SK-N-SH treated with all-trans-retinoic acid at 6 μM for 48 hours (cell line): ENCODE data around the gene WDFY2.

Source experiments
- ATAC-seq: fragments of 200-7000 bp; cut with Tn5 transposase; 3 replicates; pipeline ENCODE4 v1.9.1; 2020; ENCODE audit warnings: mild to moderate bottlenecking, moderate library complexity
- ARNTL ChIP-seq: fragments of 450-650 bp; formaldehyde crosslinking; IDR thresholded peaks from 2 replicates; pipeline ENCODE4 v1.5.0; 2020; ENCODE audit warnings: low read depth, mild to moderate bottlenecking, moderate library complexity, borderline replicate concordance
- BACH2 ChIP-seq: fragments of 250-450 bp; sonication (Bioruptor Pico); IDR thresholded peaks from 2 replicates; pipeline ENCODE4 v1.9.0; 2021; ENCODE audit warnings: mild to moderate bottlenecking, borderline replicate concordance
- CREB5 ChIP-seq: fragments of 250-450 bp; sonication (Bioruptor Pico); IDR thresholded peaks from 2 replicates; pipeline ENCODE4 v1.5.1; 2020; ENCODE audit warnings: low read depth, mild to moderate bottlenecking, moderate library complexity
- CSDC2 ChIP-seq: fragments of 250-450 bp; sonication (Bioruptor Pico); IDR thresholded peaks from 2 replicates; pipeline ENCODE4 v1.5.0; 2020; ENCODE audit warnings: mild to moderate bottlenecking, moderate library complexity
- CSRNP3 ChIP-seq: fragments of 250-450 bp; sonication (Bioruptor Pico); IDR thresholded peaks from 2 replicates; pipeline ENCODE4 v1.5.1; 2021; ENCODE audit warnings: mild to moderate bottlenecking, moderate library complexity
- ESRRG ChIP-seq: fragments of 250-450 bp; sonication (Bioruptor Pico); IDR thresholded peaks from 2 replicates; pipeline ENCODE4 v1.6.1; 2021; ENCODE audit warnings: mild to moderate bottlenecking
- GLIS3 ChIP-seq: fragments of 250-450 bp; sonication (Bioruptor Pico); IDR thresholded peaks from 2 replicates; pipeline ENCODE4 v1.5.0; 2020; ENCODE audit warnings: mild to moderate bottlenecking, moderate library complexity
- ISL1 ChIP-seq: fragments of 250-450 bp; sonication (Bioruptor Pico); IDR thresholded peaks from 2 replicates; pipeline ENCODE4 v2.1.2; 2022; ENCODE audit warnings: mild to moderate bottlenecking, moderate library complexity
- OSR1 ChIP-seq: fragments of 250-450 bp; sonication (Bioruptor Pico); IDR thresholded peaks from 2 replicates; pipeline ENCODE4 v1.8.0; 2022; ENCODE audit warnings: moderate library complexity, mild to moderate bottlenecking, inconsistent platforms
- PATZ1 ChIP-seq: fragments of 250-450 bp; sonication (Bioruptor Pico); IDR thresholded peaks from 2 replicates; pipeline ENCODE4 v1.8.0; 2020; ENCODE audit warnings: mild to moderate bottlenecking, moderate library complexity, borderline replicate concordance
- POU6F1 ChIP-seq: fragments of 250-450 bp; sonication (Bioruptor Pico); IDR thresholded peaks from 2 replicates; pipeline ENCODE4 v1.8.0; 2021; ENCODE audit warnings: low read depth, mild to moderate bottlenecking, moderate library complexity, borderline replicate concordance
- PPARA ChIP-seq: fragments of 250-450 bp; sonication (Bioruptor Pico); IDR thresholded peaks from 2 replicates; pipeline ENCODE4 v1.5.0; 2020; ENCODE audit warnings: mild to moderate bottlenecking, borderline replicate concordance
- RARB ChIP-seq: fragments of 250-450 bp; sonication (Bioruptor Pico); IDR thresholded peaks from 2 replicates; pipeline ENCODE4 v1.8.0; 2021; ENCODE audit warnings: mild to moderate bottlenecking, moderate library complexity
- SNAI2 ChIP-seq: fragments of 250-450 bp; sonication (Bioruptor Pico); IDR thresholded peaks from 2 replicates; pipeline ENCODE4 v1.5.0; 2020; ENCODE audit warnings: mild to moderate bottlenecking, moderate library complexity
- TCF4 ChIP-seq: fragments of 250-450 bp; sonication (Bioruptor Pico); IDR thresholded peaks from 2 replicates; pipeline ENCODE4 v1.8.0; 2021; ENCODE audit warnings: mild to moderate bottlenecking, moderate library complexity, borderline replicate concordance
- TOX ChIP-seq: fragments of 250-450 bp; sonication (Bioruptor Pico); IDR thresholded peaks from 2 replicates; pipeline ENCODE4 v1.8.0; 2021; ENCODE audit warnings: mild to moderate bottlenecking, moderate library complexity, borderline replicate concordance
- TSHZ2 ChIP-seq: fragments of 250-450 bp; sonication (Bioruptor Pico); IDR thresholded peaks from 2 replicates; pipeline ENCODE4 v1.5.0; 2020; ENCODE audit warnings: mild to moderate bottlenecking, moderate library complexity
- ZC3H10 ChIP-seq: fragments of 250-450 bp; sonication (Bioruptor Pico); IDR thresholded peaks from 2 replicates; pipeline ENCODE4 v1.5.1; 2021; ENCODE audit warnings: mild to moderate bottlenecking, moderate library complexity
- ZFP3 ChIP-seq: fragments of 250-450 bp; sonication (Bioruptor Pico); IDR thresholded peaks from 2 replicates; pipeline ENCODE4 v1.5.0; 2020; ENCODE audit warnings: mild to moderate bottlenecking, moderate library complexity
- ZFP30 ChIP-seq: fragments of 450-650 bp; formaldehyde crosslinking; IDR thresholded peaks from 2 replicates; pipeline ENCODE4 v1.5.0; 2022; ENCODE audit warnings: mild to moderate bottlenecking, moderate library complexity
- ZNF565 ChIP-seq: fragments of 450-650 bp; formaldehyde crosslinking; conservative IDR thresholded peaks from 2 replicates; pipeline ENCODE4 v1.5.0; 2020; ENCODE audit warnings: low read depth, mild to moderate bottlenecking, moderate library complexity
- ZNF70 ChIP-seq: fragments of 450-650 bp; formaldehyde crosslinking; IDR thresholded peaks from 2 replicates; pipeline ENCODE4 v1.5.0; 2020; ENCODE audit warnings: mild to moderate bottlenecking, moderate library complexity
- ZNF8 ChIP-seq: fragments of 450-650 bp; formaldehyde crosslinking; IDR thresholded peaks from 2 replicates; pipeline ENCODE4 v1.5.0; 2020; ENCODE audit warnings: mild to moderate bottlenecking, moderate library complexity

WDFY2 gene

GRCh38 chr13:51668580-51669195 lies 84.4 kb downstream of the WDFY2 start:
- ATAC-seq: no peak
- TF ChIP-seq ESRRG (CRISPR knock-in tag) (no peak), ZNF70 (no peak), ZFP30 (CRISPR knock-in tag) (no peak), ARNTL (CRISPR knock-in tag) (no peak), OSR1 (no peak)

GRCh38 chr13:51673165-51673564 lies 88.9 kb downstream of the WDFY2 start:
- no peak for ATAC-seq
- no peak for TF ChIP-seq TCF4
- no peak for TF ChIP-seq GLIS3 (CRISPR knock-in tag)
- no peak for TF ChIP-seq TOX (CRISPR knock-in tag)
- no peak for TF ChIP-seq ZNF565 (CRISPR knock-in tag)
- no peak for TF ChIP-seq CSRNP3
- no peak for TF ChIP-seq CSDC2
- no peak for TF ChIP-seq ISL1 (CRISPR knock-in tag)
- TF ChIP-seq POU6F1: no peak
- no peak for TF ChIP-seq ZC3H10 (CRISPR knock-in tag)
- no peak for TF ChIP-seq CREB5 (CRISPR knock-in tag)
- no peak for TF ChIP-seq TSHZ2 (CRISPR knock-in tag)
- no peak for TF ChIP-seq ARNTL (CRISPR knock-in tag)
- TF ChIP-seq ZFP3 (CRISPR knock-in tag): no peak
- no peak for TF ChIP-seq PATZ1 (CRISPR knock-in tag)
- no peak for TF ChIP-seq RARB (CRISPR knock-in tag)
- no peak for TF ChIP-seq PPARA (CRISPR knock-in tag)
- TF ChIP-seq BACH2 (CRISPR knock-in tag): no peak
- TF ChIP-seq ZFP30 (CRISPR knock-in tag): no peak
- no peak for TF ChIP-seq ZNF70
- TF ChIP-seq SNAI2 (CRISPR knock-in tag): no peak

GRCh38 chr13:51674276-51674675 lies 90.0 kb downstream of the WDFY2 start:
- TF ChIP-seq RARB (CRISPR knock-in tag) (no peak), ZNF8 (CRISPR knock-in tag) (no peak), ZFP30 (CRISPR knock-in tag) (no peak)
- TF ChIP-seq, all 23 proteins: peak for 0
- ATAC-seq: no peak
